GM18507 (cell line): ENCODE measurements around the gene MAD1L1.
"Not testable (repeated sequence)": the region's sequence is repeated elsewhere in the genome, so short reads cannot be mapped to it uniquely, and the experiment has no call there.

ENCODE experiments used
- DNase-seq: peaks from one replicate; pipeline ENCODE4 v3.0.0; 2011; ENCODE audit warnings: low read depth; ENCODE audit not compliant: insufficient read length; ENCODE audit errors: extremely low spot score
- FAIRE-seq: peaks from 2 replicates; lab custom pipeline; 2011; peaks lifted over from hg19 to GRCh38; lab: Jason Lieb, UNC

MAD1L1 gene

DNA sequence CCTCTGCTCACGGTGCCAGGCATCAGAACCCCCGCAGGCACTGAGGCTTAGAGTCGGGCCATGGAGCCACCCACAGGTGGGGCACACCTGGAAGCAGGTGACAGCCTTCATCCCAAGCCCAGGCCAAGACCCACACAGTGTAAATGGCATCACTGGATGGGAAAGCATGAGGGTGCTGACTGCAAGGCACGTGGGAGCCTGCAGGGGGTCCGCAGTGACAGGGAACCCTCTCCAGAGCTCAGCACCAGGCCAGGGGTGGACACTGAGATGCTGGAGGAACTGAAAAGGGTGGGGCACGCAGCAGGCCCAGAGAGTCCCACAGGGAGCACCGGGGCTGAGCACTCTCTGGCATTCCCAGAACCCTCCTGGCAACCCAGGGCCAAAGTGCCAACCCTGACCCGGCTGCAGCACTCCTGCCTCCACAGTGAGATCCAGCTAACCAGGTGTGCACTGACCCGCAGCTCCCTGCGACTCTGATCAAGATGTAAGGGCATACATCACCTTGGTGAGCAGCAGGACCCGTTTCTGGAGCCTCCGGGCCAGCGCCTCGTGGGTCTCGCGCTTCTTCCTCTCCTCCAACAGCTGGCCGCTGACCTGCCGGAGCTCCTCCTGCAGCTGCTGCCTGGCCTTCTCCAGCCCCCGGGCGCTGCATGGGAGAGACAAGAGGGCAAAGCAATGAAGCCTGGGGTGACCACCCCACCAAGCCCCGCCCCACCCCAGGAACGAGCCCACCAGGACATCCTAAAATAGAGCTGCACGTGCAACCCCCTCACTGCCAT lies 163.9 kb downstream of the MAD1L1 start:
- FAIRE-seq (no peak), DNase-seq (no peak)

DNA sequence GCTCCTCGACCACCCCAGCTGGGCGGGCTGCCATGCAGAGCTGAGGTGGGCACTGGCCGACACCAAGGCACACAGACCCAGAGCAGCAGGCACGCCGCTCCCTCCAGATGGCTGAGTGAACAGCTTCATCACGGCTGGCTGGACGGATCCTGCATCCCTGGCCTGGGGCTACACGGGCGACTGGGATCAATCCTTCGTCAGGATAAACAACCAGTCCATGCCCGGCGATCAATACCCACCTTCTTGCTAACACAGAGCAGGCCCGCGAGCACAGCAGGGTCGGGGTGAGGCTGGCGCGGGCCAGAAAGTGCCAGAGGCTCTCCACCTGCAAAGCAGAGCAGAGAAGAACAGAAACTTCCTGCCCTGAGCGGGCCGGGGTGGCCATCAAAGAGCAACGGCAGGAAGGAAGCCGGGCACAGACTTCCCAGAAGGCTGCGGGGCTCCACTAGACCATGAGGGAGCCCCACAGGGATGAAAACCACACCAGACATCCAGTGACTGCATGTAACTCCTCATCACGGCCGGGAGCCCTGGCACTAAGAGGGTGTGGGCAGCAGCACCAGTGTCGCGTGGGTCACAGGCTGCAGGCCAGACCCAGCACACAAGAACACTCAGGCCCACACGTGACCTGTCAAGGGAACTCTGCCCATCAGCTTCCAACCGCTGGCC lies 166.4 kb downstream of the MAD1L1 start:
- FAIRE-seq, result no peak
- DNase-seq, result no peak

DNA sequence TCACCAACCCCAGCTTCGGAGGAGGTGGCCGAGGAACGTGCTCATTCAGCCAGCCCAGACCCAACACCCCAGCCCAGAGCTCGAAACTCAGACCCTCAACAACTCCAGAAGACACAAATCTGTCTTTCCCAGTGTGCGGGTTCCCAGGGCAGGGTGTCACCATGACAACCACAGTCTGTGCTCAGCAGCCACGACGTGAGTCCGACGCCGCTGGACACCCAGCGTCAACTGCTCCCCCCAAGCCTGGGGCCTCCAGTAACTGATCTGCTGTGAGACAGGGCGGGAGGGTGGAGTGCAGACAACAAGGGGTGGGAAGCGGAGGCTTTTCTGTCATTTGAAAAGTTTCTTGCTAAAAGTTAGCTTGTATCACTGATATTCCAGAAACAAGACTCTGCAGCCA lies 167.2 kb downstream of the MAD1L1 start:
- DNase-seq (no peak), FAIRE-seq (no peak)

DNA sequence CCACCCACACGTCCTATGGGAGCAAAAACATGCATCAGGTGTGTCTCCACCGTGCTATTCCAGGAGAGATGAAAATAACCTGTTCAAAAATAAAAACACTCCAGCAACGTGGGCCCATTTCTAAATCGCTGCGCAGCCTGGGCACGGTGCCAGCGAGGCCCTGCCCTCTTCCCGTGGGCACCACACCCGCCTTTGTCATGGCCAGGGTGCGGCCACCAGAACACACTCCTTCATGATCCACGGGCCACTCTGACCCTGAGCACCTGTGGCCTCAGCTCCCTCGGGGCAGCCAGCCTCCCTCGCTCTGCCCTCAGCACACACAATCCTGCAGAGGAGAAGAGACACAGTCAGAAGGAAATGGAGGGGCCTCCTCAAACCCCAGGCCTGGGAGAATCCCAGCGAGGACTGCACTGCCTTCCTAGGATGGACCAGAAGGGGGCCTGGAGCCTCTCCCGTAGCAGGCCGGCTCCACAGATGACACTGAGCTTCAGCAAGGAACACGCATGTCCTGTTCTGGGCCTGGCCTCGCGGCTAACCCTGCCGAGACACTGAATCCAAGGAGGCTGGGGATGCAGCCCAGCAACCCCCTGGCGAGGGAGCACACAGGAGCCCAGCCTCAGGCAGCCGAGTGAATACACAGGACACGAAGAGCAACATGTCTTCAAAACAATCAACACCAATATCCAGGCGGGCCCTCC lies 169.0 kb downstream of the MAD1L1 start:
- no peak for FAIRE-seq

DNA sequence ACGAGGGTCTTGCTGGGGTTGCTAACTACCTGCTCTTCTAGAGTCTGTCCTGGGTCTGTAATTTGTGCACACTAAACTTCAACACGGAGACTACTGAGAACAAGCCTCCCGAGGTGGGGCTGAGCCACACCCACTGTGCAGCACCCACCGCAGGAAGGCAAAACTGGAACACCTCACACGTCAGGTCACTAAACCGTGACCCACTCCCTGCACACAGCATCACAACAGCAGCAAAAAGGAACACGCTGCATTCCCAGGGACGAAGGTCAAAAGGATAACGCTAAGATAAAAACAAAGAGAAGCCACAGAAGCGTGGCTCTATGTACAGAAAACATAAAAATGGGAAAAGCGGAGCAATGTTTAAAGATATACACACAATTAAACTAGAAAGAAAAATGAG lies 170.1 kb downstream of the MAD1L1 start:
- FAIRE-seq, result no peak

More for the DNA sequence above, 169.0 kb downstream of the MAD1L1 start:
- DNase-seq, result no peak

DNA sequence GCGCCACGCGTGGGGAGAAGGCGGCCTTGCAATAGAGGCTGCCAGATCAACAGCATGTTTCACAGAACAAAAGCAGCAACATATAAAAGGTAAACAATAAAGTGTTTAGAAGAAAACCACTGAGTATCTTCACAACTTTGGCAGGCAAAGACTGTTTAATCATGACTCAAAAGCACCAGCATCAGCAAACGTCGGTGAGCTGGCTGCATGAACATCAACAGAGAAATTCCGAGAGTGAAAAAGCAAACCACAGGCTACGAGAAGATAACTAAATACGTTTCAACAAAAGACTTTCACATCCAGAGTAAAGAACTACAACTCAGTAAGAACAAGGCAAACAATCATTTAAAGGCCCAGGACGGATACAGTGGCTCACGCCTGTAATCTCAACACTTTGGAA lies 172.0 kb downstream of the MAD1L1 start:
- no peak for DNase-seq
- FAIRE-seq, result no peak

More for the DNA sequence above, 170.1 kb downstream of the MAD1L1 start:
- DNase-seq, result no peak

DNA sequence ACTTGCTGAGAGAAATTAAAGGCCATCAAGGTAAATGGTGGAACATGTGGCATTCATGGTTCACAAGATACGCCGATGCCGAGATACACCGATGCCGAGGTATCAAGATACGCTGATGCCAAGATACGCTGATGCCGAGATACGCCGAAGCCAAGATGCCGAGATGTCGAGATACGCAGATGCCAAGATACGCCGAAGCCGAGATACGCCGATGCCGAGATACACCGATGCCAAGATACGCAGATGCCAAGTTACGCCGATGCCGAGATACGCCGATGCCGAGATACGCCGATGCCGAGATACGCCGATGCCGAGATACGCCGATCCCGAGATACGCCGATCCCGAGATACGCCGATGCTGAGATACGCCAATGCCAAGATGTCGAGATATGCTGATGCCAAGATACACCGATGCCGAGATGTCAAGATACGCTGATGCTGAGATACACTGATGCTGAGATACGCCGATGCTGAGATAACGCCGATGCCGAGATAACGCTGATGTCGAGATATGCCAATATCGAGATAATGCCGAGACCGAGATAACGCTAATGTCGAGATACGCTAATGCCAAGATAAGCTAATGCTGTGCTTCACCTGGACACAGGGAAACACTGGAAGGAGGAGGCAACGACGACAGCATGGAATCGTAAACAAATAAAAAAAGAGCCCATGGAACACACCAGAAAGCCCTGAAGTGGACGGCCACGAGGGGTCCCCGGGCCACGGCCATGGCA lies 172.6 kb downstream of the MAD1L1 start:
- no peak for DNase-seq
- no peak for FAIRE-seq

DNA sequence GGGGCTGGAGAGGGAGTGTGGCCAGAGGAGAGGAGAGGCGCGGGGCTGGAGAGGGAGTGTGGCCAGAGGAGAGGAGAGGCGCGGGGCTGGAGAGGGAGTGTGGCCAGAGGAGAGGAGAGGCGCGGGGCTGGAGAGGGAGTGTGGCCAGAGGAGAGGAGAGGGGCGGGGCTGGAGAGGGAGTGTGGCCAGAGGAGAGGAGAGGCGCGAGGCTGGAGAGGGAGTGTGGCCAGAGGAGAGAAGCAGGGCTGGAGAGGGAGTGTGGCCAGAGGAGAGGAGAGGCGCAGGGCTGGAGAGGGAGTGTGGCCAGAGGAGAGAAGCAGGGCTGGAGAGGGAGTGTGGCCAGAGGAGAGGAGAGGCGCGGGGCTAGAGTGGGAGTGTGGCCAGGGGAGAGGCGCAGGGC lies 174.5 kb downstream of the MAD1L1 start:
- not testable (repeated sequence) for FAIRE-seq, DNase-seq

DNA sequence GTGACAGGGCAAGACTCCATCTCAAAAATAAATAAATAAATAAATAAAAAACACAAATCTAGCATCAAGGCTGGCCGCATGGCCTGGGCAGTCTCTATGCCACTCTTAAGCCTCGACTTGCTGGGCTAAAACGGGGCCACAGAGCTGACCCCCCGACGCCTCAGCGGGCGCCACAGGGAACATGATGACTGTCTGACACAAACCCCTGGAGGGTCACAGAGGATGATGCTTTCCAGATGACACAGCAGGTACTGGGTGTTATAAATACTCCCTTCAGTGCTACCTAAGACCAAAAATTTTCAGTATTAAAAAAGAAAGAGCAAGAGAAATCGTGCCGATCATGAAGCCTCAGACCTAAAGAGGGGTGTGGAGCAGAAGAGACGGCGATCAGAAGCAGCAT lies 176.8 kb downstream of the MAD1L1 start:
- FAIRE-seq, result no peak

DNA sequence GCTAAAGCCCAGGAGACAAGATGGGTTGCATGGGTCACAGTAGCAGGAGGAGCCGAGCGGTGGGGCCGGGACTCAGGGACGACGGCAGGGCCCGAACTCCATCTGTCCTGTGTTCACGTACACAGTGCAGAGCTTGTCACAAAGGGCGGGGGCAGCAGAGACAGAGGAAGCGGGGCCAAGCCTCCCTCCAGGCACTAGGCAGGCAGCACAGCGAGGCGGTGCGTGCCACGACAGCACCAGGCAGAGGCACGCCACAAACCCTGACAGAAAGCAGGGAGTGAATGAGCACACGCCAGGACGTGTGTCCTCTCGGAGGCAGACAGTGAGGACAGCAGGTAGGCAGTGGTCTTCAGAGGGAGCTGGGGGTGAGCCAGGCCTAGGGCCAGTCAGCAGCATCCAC lies 177.8 kb downstream of the MAD1L1 start:
- DNase-seq (no peak), FAIRE-seq (no peak)

More for the DNA sequence above, 176.8 kb downstream of the MAD1L1 start:
- no peak for DNase-seq

DNA sequence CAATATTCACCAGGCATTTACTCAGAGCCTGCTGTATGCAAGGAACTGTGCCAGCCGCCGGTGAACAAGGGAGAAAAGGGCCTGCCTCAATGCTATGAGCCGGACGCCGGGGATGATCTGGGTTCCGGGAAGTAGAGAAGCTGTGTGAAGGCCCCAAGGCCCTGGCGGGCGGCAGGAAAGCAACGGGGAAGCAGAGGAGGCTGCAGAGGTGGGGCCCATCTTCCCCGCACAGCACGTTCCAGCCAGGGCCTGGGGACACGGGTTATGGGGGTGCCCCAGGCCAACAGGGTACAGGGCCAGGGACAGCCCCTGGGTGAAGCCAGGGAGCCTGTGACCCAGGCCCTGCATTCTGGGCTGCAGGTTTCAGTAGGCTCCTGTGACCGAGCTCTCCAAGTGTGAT lies 179.3 kb downstream of the MAD1L1 start:
- DNase-seq (no peak), FAIRE-seq (no peak)

DNA sequence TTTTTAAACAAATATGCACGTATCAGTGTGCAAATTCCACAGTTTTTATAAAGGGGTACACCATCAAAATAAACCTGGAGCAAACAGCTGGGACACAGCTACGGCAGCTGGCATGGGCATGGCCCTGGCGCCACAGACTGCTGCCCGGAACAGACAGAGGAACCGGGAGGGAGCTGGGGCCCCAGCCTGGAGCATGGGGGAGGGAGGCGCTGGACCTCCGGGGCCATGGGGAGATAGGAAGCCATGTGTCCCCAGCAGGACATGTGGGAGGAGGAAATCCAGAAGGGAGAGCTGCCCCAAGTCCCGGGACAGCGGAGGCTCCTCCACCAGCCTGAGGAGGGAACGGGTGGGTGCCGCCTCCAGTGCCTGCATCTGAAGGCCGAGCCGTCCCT lies 180.1 kb downstream of the MAD1L1 start:
- no peak for FAIRE-seq

DNA sequence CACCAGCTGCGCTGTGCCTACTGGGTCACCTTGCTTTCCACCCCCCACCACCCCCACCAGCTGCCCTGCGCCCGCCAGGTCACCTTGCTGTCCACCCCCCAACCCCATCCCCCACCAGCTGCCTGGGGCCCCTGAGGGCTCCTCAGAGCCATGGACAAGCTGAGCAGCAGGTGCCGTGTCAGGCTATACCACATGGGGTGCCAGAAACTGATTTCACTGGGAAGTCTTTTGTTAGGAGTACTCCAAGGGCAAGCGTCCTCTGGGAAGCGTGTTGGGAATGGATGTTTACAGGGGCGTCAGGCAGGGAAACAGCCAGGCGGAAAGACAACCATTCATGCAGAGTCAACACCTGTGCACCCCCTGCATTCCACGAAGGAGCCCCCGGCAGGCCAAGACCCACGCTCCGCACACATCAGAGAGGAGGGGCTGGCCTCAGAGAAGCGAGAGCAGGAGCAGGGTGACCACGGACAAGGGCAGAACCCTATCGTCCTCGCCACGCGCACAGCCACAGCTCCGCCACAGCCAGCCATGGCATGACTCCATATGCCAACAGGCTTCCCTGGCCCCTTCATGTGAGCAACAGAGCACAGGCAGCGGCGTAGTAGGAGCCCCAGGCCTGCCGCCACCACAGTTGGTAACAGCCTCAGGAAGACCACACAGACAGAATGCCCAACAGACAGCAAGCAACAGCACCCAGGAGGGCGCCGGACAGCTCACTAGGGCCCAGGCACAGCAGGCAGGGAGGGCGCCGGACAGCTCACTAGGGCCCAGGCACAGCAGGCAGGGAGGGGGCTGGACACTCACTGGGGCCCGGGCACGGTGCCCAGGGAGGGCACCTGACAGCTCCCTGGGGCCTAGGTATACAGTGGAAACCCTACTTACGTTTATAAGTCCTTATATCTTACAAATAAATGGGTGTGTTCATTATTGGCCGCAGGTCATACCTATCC lies 180.8 kb downstream of the MAD1L1 start:
- DNase-seq (no peak), FAIRE-seq (no peak)

More for the DNA sequence above, 180.1 kb downstream of the MAD1L1 start:
- DNase-seq, result no peak

DNA sequence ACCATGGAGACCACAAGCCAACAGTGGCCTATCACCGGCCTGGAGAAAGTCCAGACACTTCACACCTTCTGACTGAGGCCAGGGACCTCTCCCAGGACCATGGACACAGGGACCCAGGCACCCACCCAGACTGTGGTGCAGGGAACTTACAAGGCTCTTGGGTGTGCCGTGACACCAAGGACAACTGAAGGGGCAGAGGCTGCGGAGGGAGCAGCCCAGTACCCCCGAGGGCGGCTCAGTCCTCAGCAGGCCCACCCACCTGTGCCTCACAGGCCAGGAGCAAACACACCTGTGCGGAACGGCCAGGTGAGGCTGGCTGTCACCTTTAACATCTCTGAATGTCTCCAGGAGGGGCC lies 182.3 kb downstream of the MAD1L1 start:
- FAIRE-seq, result no peak
- DNase-seq, result no peak

DNA sequence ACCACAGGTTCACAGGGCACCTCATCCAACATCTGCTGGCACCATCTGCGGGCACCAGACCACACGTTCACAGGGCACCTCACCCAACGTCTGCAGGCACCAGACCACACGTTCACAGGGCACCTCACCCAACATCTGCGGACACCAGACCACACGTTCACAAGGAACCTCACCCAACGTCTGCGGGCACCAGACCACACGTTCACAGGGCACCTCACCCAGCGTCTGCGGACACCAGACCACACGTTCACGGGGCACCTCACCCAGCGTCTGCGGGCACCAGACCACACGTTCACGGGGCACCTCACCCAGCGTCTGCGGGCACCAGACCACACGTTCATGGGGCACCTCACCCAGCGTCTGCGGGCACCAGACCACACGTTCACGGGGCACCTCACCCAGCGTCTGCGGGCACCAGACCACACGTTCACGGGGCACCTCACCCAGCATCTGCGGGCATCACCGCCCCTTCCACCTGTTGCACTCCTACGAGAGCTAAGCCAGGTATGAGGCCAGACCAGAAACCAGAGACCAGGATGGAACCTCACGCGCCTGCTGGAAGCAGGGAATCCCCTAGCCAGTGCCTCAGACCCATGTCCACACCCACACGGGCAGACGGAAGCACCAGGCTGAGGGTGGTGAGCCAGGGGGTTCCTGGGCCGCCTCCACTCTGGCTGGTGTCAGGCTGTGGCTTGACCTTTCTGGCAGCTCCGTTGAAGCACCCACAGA lies 182.8 kb downstream of the MAD1L1 start:
- FAIRE-seq, result no peak
- no peak for DNase-seq

DNA sequence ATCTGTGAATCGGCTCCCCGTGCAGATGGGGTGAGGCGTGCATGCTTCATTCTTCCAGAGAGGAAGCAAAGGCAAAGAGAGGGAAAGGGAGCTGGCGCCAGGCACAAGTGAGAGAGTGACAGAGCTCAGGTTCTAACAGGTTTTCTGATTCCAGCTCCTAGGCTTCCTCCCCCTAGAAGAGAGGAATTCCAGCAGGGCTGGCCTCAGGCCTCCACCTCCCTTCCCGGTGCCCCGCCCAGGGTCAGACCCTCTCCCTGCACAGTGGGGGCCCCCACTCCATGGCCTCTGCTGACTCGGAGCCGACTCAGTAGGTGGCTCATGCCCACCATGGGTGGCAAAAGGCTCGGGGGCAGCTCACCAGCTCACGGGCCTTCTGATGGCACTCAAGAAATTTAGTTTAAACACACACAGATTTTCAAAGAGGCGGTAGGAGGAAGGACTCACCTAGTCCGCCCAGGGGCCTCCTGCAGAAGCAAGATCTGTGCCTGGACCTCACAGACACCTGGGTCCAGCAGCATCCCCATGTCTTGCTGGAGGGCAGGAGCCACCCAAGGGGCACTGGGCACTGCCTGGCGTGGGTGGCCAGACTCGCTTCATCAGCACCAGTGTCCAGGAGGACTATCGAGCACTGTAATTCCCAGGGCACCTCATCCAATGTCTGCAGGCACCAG lies 183.5 kb downstream of the MAD1L1 start:
- DNase-seq (no peak), FAIRE-seq (no peak)

DNA sequence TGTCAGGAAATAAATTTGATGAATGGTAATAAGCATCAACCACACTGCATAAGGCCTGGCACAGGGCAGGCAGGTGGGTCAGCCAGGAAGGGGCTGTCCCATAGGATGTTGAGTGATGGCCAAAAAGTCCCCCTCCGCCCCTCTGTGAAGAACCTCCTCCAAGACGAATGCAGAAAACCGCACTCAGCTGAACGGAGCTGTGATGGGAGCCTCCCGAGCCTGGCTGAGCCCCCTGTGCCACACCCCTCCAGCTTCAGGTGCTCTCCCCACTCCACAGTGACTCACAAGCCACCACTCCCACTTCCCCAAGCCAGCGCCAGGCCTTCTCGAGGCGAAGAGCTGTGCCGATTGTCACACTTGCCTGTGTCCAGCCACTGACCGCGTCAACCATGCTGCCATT lies 184.2 kb downstream of the MAD1L1 start:
- DNase-seq, result no peak
- no peak for FAIRE-seq

DNA sequence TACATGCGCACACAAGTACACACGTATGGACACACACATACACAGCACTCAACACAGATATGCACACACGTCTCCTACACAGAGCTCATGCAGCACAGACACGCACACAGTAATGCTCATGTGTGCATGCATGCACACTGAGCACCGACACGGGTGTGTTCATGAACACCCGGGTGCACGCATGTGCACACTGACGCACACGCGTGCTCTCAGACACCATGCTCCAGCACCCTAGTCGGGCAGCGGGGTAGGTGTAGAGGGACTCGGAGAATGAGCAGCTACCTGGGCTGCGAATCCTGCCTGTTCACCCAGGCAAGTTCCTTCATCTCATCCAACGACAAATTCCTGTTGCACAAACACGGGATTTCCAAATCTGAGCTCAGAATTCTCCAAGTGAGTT lies 184.7 kb downstream of the MAD1L1 start:
- FAIRE-seq (no peak), DNase-seq (no peak)
